Endodermal cell (in vitro differentiated cells): Measurements from ENCODE around the gene IRGQ. TPM values are rescaled to one million over a fixed set of nuclear protein-coding genes. Genes with fewer than 3 reads are reported as not detected.

Experiments used
- DNase-seq: peaks from one replicate; pipeline ENCODE4 v3.0.0-alpha.2; 2017
- H3K27ac ChIP-seq: 2 replicates; pipeline ENCODE4 v1.5.1; 2013; ENCODE audit warnings: mild to moderate bottlenecking, low read depth, low read length, moderate library complexity
- H3K27me3 ChIP-seq: 2 replicates; pipeline ENCODE4 v1.6.1; 2013; ENCODE audit warnings: mild to moderate bottlenecking, low read length, moderate library complexity; ENCODE audit not compliant: insufficient read depth, control insufficient read depth, poor library complexity, severe bottlenecking
- H3K36me3 ChIP-seq: 2 replicates; pipeline ENCODE4 v1.7.0; 2013; ENCODE audit warnings: mild to moderate bottlenecking, low read length, moderate library complexity; ENCODE audit not compliant: control insufficient read depth, insufficient read depth
- H3K4me1 ChIP-seq: one replicate; pipeline ENCODE4 v1.7.0; 2013; ENCODE audit warnings: low read length; ENCODE audit not compliant: control insufficient read depth, insufficient read depth
- H3K4me3 ChIP-seq: 2 replicates; pipeline ENCODE4 v1.5.1; 2013; ENCODE audit warnings: mild to moderate bottlenecking, low read length, moderate library complexity
- H3K9ac ChIP-seq: 2 replicates; pipeline ENCODE4 v1.6.1; 2013; ENCODE audit warnings: mild to moderate bottlenecking, low read length, moderate library complexity; ENCODE audit not compliant: poor library complexity, severe bottlenecking; ENCODE audit errors: extremely low read depth
- H3K9me3 ChIP-seq: 2 replicates; pipeline ENCODE4 v1.6.1; 2013; ENCODE audit warnings: mild to moderate bottlenecking, low read length, moderate library complexity; ENCODE audit not compliant: control insufficient read depth
- H3K27ac Mint-ChIP-seq: 2 replicates; pipeline ENCODE4 v1.8.0; 2020; ENCODE audit warnings: mixed read lengths
- H3K27me3 Mint-ChIP-seq: 2 replicates; pipeline ENCODE4 v1.8.0; 2021; ENCODE audit warnings: mild to moderate bottlenecking, mixed read lengths; ENCODE audit not compliant: insufficient read depth
- H3K36me3 Mint-ChIP-seq: 2 replicates; pipeline ENCODE4 v1.8.0; 2020; ENCODE audit warnings: low read depth, mixed read lengths
- H3K4me1 Mint-ChIP-seq: 2 replicates; pipeline ENCODE4 v1.8.0; 2020; ENCODE audit warnings: mixed read lengths
- H3K4me3 Mint-ChIP-seq: 2 replicates; pipeline ENCODE4 v1.8.0; 2020; ENCODE audit warnings: mild to moderate bottlenecking, moderate library complexity, mixed read lengths
- H3K9me3 Mint-ChIP-seq: 2 replicates; pipeline ENCODE4 v1.8.0; 2020; ENCODE audit warnings: mild to moderate bottlenecking, mixed read lengths
- CTCF ChIP-seq: fragments of 200-600 bp; sonication (generic); conservative IDR thresholded peaks from 2 replicates; pipeline ENCODE4 v1.5.0; 2021; ENCODE audit warnings: antibody characterized with exemption, mild to moderate bottlenecking
- WGBS, 2 experiments: methylation state at CpG; one replicate each; pipeline versions ENCODE4 v1.1.5 to v1.1.7; 2013; ENCODE audit warnings: missing lambda C conversion rate in 2 of 2, mixed read lengths in 1 of 2; ENCODE audit not compliant: insufficient coverage in 1 of 2, insufficient read length in 1 of 2; 5-methylcytosine and 5-hydroxymethylcytosine counted together
- total RNA-seq, 2 donors: library from RNA; stranded (reverse); fragmentation: NEBNext Ultra II Directional in 1 of 2; extraction: Animal tissue kit (Norgen Biotek cat#: 25700) in 1 of 2; gene quantifications; 2 replicates in 1 of 2; 3 replicates in 1 of 2; pipeline ENCODE4 v1.2.1, GENCODE V29; 2021

The IRGQ gene
- total RNA-seq, 2 donors from 2014 or later = 39.7 to 46.0 TPM

- WGBS, 2 experiments = 23% methylated on average over 9 of the region's 9 CpGs; no CpG with 5 or more reads in 1 of the 2 experiments
- H3K27me3 ChIP-seq = peaks cover 43% of the 10 kb centered on the region
These were observed 44.5 kb upstream of the IRGQ start for GRCh38 chr19:43640424-43640757.

GRCh38 chr19:43639519-43640423, 43.8 kb upstream of the IRGQ start, which contains the start of gene CADM4:
Gene CADM4, minus strand, starts transcription at chr19:43639850. Its CDS starts 60 bp downstream, at chr19:43639790.
- 1% methylated on average over 17 to 93 of the region's 110 CpGs for WGBS, 2 experiments
- Mint-ChIP-seq H3K36me3 (no peaks in the 10 kb centered on the region), H3K27ac (no peak within 1 kb of the TSS), H3K4me3 (peak within 1 kb of the TSS; percentile 70), H3K9me3 (peaks cover 2% of the 10 kb centered on the region), H3K27me3 (peaks cover 84% of the 10 kb centered on the region), H3K4me1 (peaks cover 11% of the 10 kb centered on the region)
- Histone ChIP-seq H3K4me3 (peak within 1 kb of the TSS; percentile 86), H3K9ac (peak within 1 kb of the TSS; percentile 27), H3K27ac (no peak within 1 kb of the TSS), H3K4me1 (no peaks in the 10 kb centered on the region), H3K27me3 (peaks cover 43% of the 10 kb centered on the region), H3K36me3 (no peaks in the 10 kb centered on the region), H3K9me3 (no peaks in the 10 kb centered on the region)
- DNase-seq = peak; percentile 82
- no peak for TF ChIP-seq CTCF

More at GRCh38 chr19:43640424-43640757, 44.5 kb upstream of the IRGQ start:
- Histone ChIP-seq H3K4me3 (peak overlapping the region; percentile 75), H3K9me3 (no peaks in the 10 kb centered on the region), H3K4me1 (no peaks in the 10 kb centered on the region), H3K36me3 (no peaks in the 10 kb centered on the region), H3K9ac (no peak overlapping the region), H3K27ac (no peak overlapping the region)
- Mint-ChIP-seq H3K36me3 (no peaks in the 10 kb centered on the region), H3K27me3 (peaks cover 81% of the 10 kb centered on the region), H3K9me3 (peaks cover 2% of the 10 kb centered on the region), H3K4me1 (peaks cover 6% of the 10 kb centered on the region), H3K4me3 (peak overlapping the region; percentile 63), H3K27ac (no peak overlapping the region)
- no peak for TF ChIP-seq CTCF
- DNase-seq = peak; percentile 53

DNA sequence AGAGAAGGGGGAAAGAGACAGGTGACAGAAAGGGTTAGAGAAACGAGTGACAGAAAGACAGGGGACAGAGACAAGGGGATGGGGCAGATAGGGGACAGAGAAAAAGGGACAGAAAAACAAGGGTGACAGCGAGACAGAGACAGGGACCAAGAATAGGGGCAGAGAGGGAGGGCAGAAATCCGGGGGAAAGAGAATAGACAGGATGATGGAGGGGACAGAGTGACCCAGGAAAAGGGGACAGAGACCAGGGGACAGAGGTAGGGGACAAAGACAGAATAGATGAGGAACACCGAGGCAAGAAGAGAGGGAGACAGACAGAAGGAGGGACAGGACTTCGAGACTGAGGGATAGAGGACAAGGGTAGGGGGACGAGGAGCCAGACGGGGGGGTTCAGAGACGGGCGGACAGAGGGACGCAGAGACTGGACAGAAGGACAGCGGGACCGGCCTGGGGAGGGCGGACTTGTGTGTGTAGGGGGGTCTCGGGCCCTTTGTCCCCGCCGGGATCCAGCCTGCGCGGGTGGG, 43.1 kb upstream of the IRGQ start:
- Histone ChIP-seq H3K27ac (no peak overlapping the region), H3K4me1 (no peaks in the 10 kb centered on the region), H3K9me3 (no peaks in the 10 kb centered on the region), H3K9ac (peak overlapping the region; percentile 27), H3K4me3 (peak overlapping the region; percentile 86), H3K27me3 (peaks cover 43% of the 10 kb centered on the region), H3K36me3 (no peaks in the 10 kb centered on the region)
- H3K4me1 Mint-ChIP-seq = peaks cover 14% of the 10 kb centered on the region
- H3K27me3 Mint-ChIP-seq = peaks cover 83% of the 10 kb centered on the region
- no peaks in the 10 kb centered on the region for H3K36me3 Mint-ChIP-seq
- H3K4me3 Mint-ChIP-seq = peak overlapping the region; percentile 70
- TF ChIP-seq CTCF = no peak
- peaks cover 2% of the 10 kb centered on the region for H3K9me3 Mint-ChIP-seq
- no peak for DNase-seq
- 7 to 9% methylated on average over 12 to 17 of the region's 18 CpGs for WGBS, 2 experiments
- no peak overlapping the region for H3K27ac Mint-ChIP-seq
